Lower lobe of right lung (tissue), 2 donors: Measurements from ENCODE around the gene NSMCE3. TPM values are rescaled to one million over a fixed set of nuclear protein-coding genes. Genes with fewer than 3 reads are reported as not detected.

Source experiments
- ATAC-seq, 2 donors: fragments of 200-7000 bp; cut with Tn5 transposase; one replicate each; pipeline ENCODE4 v1.9.1; 2020 to 2022; ENCODE audit warnings: mild to moderate bottlenecking in 2 of 2, moderate library complexity in 2 of 2
- DNase-seq: peaks from one replicate; pipeline ENCODE4 v3.0.0-alpha.2; 2020
- H3K27ac ChIP-seq: fragments of 200-600 bp; one replicate; pipeline ENCODE4 v1.8.0; 2022
- H3K27me3 ChIP-seq: fragments of 200-600 bp; one replicate; pipeline ENCODE4 v1.8.0; 2022; ENCODE audit warnings: low read depth
- H3K36me3 ChIP-seq: fragments of 200-600 bp; one replicate; pipeline ENCODE4 v1.8.0; 2022; ENCODE audit warnings: mild to moderate bottlenecking
- H3K4me1 ChIP-seq: fragments of 200-600 bp; one replicate; pipeline ENCODE4 v1.8.0; 2022
- H3K4me3 ChIP-seq: fragments of 200-600 bp; one replicate; pipeline ENCODE4 v1.8.0; 2022; ENCODE audit warnings: mild to moderate bottlenecking
- H3K9me3 ChIP-seq: fragments of 200-600 bp; one replicate; pipeline ENCODE4 v1.8.0; 2022
- CTCF ChIP-seq: fragments of 200-600 bp; IDR thresholded peaks from one replicate; pipeline ENCODE4 v1.8.0; 2022; ENCODE audit warnings: antibody characterized with exemption, mild to moderate bottlenecking
- intact Hi-C: fragments of 100-400 bp; cut with DNase I; formaldehyde crosslinking; loops from one replicate; pipeline ENCODE4 v1.11.0; 2022
- total RNA-seq: library from RNA; stranded (reverse); fragmentation: NEBNext Ultra II Directional; extraction: Animal tissue kit (Norgen Biotek cat#: 25700); gene quantifications from one replicate; pipeline ENCODE4 v1.2.1, GENCODE V29; 2021
- donor health status: DM: no; HTN: yes; CAD: no; lungs with severe emphysema.

The NSMCE3 gene
- total RNA-seq, 1 donor from 2014 or later, result 6.2 TPM

GRCh38 chr15:29294732-29295325 lies 25.2 kb upstream of the NSMCE3 start:
- ATAC-seq, result no peak
- no peaks in the 10 kb centered on the region for H3K36me3 ChIP-seq
- TF ChIP-seq CTCF, result no peak
- H3K27me3 ChIP-seq, result no peaks in the 10 kb centered on the region
- H3K4me1 ChIP-seq, result no peaks in the 10 kb centered on the region
- H3K9me3 ChIP-seq, result no peaks in the 10 kb centered on the region
- no peak overlapping the region for H3K27ac ChIP-seq
- DNase-seq, result no peak
- intact Hi-C loops, result no loop called here
- no peak overlapping the region for H3K4me3 ChIP-seq

- no peak for TF ChIP-seq CTCF
- ATAC-seq (no peak), DNase-seq (no peak)
- no peak overlapping the region for H3K27ac ChIP-seq
- no peaks in the 10 kb centered on the region for H3K9me3 ChIP-seq
- no peaks in the 10 kb centered on the region for H3K36me3 ChIP-seq
- H3K27me3 ChIP-seq, result no peaks in the 10 kb centered on the region
- H3K4me3 ChIP-seq, result no peak overlapping the region
- no peaks in the 10 kb centered on the region for H3K4me1 ChIP-seq
- intact Hi-C loops, result no loop called here
Observed at GRCh38 chr15:29291067-29291845, 21.6 kb upstream of the NSMCE3 start.

GRCh38 chr15:29289173-29289572 lies 19.6 kb upstream of the NSMCE3 start:
- H3K4me1 ChIP-seq, result no peaks in the 10 kb centered on the region
- no peak for ATAC-seq
- H3K9me3 ChIP-seq, result no peaks in the 10 kb centered on the region
- no peaks in the 10 kb centered on the region for H3K27me3 ChIP-seq
- H3K4me3 ChIP-seq, result no peak overlapping the region
- no peak overlapping the region for H3K27ac ChIP-seq
- no peak for DNase-seq
- H3K36me3 ChIP-seq, result no peaks in the 10 kb centered on the region
- intact Hi-C loops, result no loop called here
- TF ChIP-seq CTCF, result no peak

- ATAC-seq (no peak), DNase-seq (no peak)
- Histone ChIP-seq H3K36me3 (no peaks in the 10 kb centered on the region), H3K4me3 (no peak overlapping the region), H3K4me1 (no peaks in the 10 kb centered on the region), H3K9me3 (no peaks in the 10 kb centered on the region), H3K27me3 (no peaks in the 10 kb centered on the region), H3K27ac (no peak overlapping the region)
- intact Hi-C loops, result no loop called here
- no peak for TF ChIP-seq CTCF
Observed at GRCh38 chr15:29285386-29285785, 15.8 kb upstream of the NSMCE3 start.

GRCh38 chr15:29283381-29283780 lies 13.8 kb upstream of the NSMCE3 start:
- ATAC-seq (no peak), DNase-seq (no peak)
- intact Hi-C loops, result no loop called here

More at GRCh38 chr15:29283381-29283780, 13.8 kb upstream of the NSMCE3 start:
- no peaks in the 10 kb centered on the region for H3K27me3 ChIP-seq
- H3K36me3 ChIP-seq, result no peaks in the 10 kb centered on the region
- H3K4me3 ChIP-seq, result no peak overlapping the region
- no peaks in the 10 kb centered on the region for H3K4me1 ChIP-seq
- no peaks in the 10 kb centered on the region for H3K9me3 ChIP-seq
- no peak for TF ChIP-seq CTCF
- no peak overlapping the region for H3K27ac ChIP-seq
